Osteocyte (in vitro differentiated cells): ENCODE data around the gene CRADD. TPM values are rescaled to one million over a fixed set of nuclear protein-coding genes. Genes with fewer than 3 reads are reported as not detected.
"Not testable (repeated sequence)": the region's sequence is repeated elsewhere in the genome, so short reads cannot be mapped to it uniquely, and the experiment has no call there.

Source experiments
- DNase-seq: peaks from one replicate; pipeline ENCODE4 v3.0.0; 2021; ENCODE audit warnings: mixed read lengths; ENCODE audit not compliant: unreplicated experiment; ENCODE audit errors: extremely low spot score
- H3K27ac Mint-ChIP-seq: one replicate; pipeline ENCODE4 v1.8.0; 2021; ENCODE audit warnings: mild to moderate bottlenecking, mixed read lengths; ENCODE audit not compliant: unreplicated experiment
- H3K27me3 Mint-ChIP-seq: one replicate; pipeline ENCODE4 v1.8.0; 2021; ENCODE audit warnings: mixed read lengths; ENCODE audit not compliant: unreplicated experiment
- H3K36me3 Mint-ChIP-seq: one replicate; pipeline ENCODE4 v1.8.0; 2021; ENCODE audit warnings: mixed read lengths; ENCODE audit not compliant: unreplicated experiment
- H3K4me1 Mint-ChIP-seq: one replicate; pipeline ENCODE4 v1.8.0; 2021; ENCODE audit warnings: mixed read lengths; ENCODE audit not compliant: unreplicated experiment
- H3K4me3 Mint-ChIP-seq: one replicate; pipeline ENCODE4 v1.8.0; 2021; ENCODE audit warnings: mild to moderate bottlenecking, moderate library complexity, mixed read lengths; ENCODE audit not compliant: unreplicated experiment
- H3K9me3 Mint-ChIP-seq: one replicate; pipeline ENCODE4 v1.8.0; 2021; ENCODE audit warnings: mixed read lengths; ENCODE audit not compliant: unreplicated experiment
- CTCF ChIP-seq: fragments of 200-600 bp; sonication (generic); IDR thresholded peaks from 2 replicates; pipeline ENCODE4 v1.5.0; 2021; ENCODE audit warnings: antibody characterized with exemption, mild to moderate bottlenecking, moderate library complexity
- total RNA-seq: library from RNA; stranded (reverse); gene quantifications from 2 replicates; pipeline ENCODE4 v1.2.1, GENCODE V29; 2021

CRADD gene
- total RNA-seq, 1 donor from 2014 or later: 13.8 TPM

- Mint-ChIP-seq H3K27ac (no peak overlapping the region), H3K4me3 (no peak overlapping the region), H3K4me1 (peaks cover 23% of the 10 kb centered on the region), H3K36me3 (peaks cover 4% of the 10 kb centered on the region), H3K27me3 (no peaks in the 10 kb centered on the region), H3K9me3 (peaks cover 10% of the 10 kb centered on the region)
- DNase-seq: no peak
- no peak for TF ChIP-seq CTCF
Observed at GRCh38 chr12:93880853-93881522, 203.8 kb downstream of the CRADD start.

GRCh38 chr12:93882763-93883162, 205.6 kb downstream of the CRADD start:
- Mint-ChIP-seq H3K4me3 (no peak overlapping the region), H3K27me3 (no peaks in the 10 kb centered on the region), H3K27ac (no peak overlapping the region), H3K4me1 (peaks cover 30% of the 10 kb centered on the region), H3K36me3 (no peaks in the 10 kb centered on the region), H3K9me3 (no peaks in the 10 kb centered on the region)
- no peak for TF ChIP-seq CTCF
- no peak for DNase-seq

GRCh38 chr12:93883436-93884154, 206.4 kb downstream of the CRADD start:
- no peak for TF ChIP-seq CTCF
- Mint-ChIP-seq H3K27ac (no peak overlapping the region), H3K9me3 (no peaks in the 10 kb centered on the region), H3K4me1 (peaks cover 30% of the 10 kb centered on the region), H3K36me3 (no peaks in the 10 kb centered on the region), H3K4me3 (no peak overlapping the region), H3K27me3 (no peaks in the 10 kb centered on the region)
- DNase-seq: no peak

- H3K4me3 Mint-ChIP-seq: no peak overlapping the region
- H3K27me3 Mint-ChIP-seq: no peaks in the 10 kb centered on the region
- peaks cover 36% of the 10 kb centered on the region for H3K4me1 Mint-ChIP-seq
- H3K9me3 Mint-ChIP-seq: no peaks in the 10 kb centered on the region
- DNase-seq: no peak
- no peaks in the 10 kb centered on the region for H3K36me3 Mint-ChIP-seq
- TF ChIP-seq CTCF: no peak
- no peak overlapping the region for H3K27ac Mint-ChIP-seq
Observed at GRCh38 chr12:93884794-93885460, 207.8 kb downstream of the CRADD start.

GRCh38 chr12:93885973-93886532, 208.9 kb downstream of the CRADD start:
- H3K4me3 Mint-ChIP-seq, DNase-seq, H3K36me3 Mint-ChIP-seq, H3K27ac Mint-ChIP-seq, H3K9me3 Mint-ChIP-seq, H3K27me3 Mint-ChIP-seq: not testable (repeated sequence)
- peaks cover 27% of the 10 kb centered on the region for H3K4me1 Mint-ChIP-seq
